HK-2 (cell line): Measurements from ENCODE around the gene DLGAP3.
"Not testable (repeated sequence)": the region's sequence is repeated elsewhere in the genome, so short reads cannot be mapped to it uniquely, and the experiment has no call there.

Source experiments
- DNase-seq: peaks from one replicate; pipeline ENCODE4 v3.0.0-alpha.2; 2018; ENCODE audit not compliant: unreplicated experiment

The DLGAP3 gene

GRCh38 chr1:34831721-34832246, 97.7 kb downstream of the DLGAP3 start:
- DNase-seq: no peak

DNA sequence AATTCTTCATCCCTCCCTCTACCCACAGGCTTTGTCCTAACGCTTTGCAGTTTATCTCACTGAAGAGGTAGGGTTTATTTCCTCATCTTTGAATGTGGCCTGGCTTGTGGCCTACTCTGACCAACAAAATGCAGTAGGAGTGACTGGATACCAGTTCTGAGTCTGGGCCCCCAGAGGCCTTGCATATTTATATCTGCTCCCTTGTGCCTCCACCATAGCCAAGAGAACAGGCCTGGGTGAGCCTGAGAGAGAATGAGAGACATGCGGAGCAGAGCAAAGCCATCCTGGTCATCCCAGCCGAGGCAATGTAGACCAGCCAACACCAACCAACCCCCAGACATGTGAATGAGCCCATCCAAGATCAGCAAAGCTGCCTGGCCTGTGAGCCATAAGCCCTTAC, 100.2 kb downstream of the DLGAP3 start:
- no peak for DNase-seq

- DNase-seq: no peak
Observed at GRCh38 chr1:34828611-34829010, 100.8 kb downstream of the DLGAP3 start.

DNA sequence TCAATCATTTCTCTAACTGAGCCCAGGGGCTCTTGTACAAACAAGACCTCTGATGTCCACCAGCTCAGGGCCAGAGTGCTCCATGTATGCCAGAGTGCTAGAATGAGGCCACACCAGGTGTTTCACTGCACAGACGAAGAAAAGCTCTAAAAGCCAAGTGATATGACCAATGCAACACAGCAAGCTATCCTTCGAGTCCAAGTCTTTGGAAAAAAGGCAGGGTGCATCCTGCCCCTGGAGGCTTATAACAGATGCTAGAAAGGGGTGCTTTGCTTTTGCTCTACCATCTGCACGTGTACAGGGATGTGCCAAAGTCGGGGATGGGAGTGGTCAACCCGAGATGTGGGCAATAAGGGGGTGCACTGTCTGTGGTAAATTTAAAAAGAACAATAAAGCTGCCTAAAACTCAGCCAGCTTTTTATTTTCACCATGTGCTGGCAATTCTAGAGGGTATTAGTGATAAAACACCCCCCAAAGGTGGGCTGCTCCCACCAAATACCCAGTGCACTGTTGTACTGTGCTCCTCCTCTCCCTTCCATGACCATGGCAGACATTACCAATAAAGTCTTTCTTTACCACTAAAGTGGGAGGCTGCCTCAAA, 102.0 kb downstream of the DLGAP3 start:
- DNase-seq: no peak

DNA sequence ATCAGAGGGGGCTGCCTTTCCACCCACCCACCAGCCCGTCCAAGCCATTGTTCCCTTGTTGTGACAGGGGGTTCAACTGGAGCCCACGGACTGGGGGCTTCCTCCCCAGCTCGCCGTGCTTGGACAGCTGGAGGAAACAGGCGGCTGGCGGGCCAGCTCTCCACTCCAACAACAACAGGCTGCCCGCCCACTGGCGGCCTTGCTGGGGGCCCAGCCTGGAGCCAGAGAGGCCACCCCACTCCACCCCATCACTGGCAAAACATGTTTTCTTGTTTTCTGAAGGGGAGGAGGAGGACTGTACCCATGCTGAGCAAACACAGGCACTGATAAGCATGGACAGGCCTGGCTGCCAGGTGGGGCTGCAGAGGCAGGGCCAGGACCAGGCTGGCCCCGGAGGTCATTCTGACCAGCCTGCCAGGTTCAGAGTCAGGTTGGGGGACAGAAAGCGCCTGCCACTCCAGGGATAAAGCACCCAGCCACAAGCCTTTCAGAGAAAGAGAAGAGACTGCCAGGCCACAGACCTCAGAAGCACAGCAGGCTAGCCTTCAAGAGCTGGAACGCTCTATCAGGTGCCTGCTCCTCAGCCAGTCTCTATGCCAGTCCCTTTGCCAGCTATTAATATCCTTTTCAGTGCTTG, 103.9 kb downstream of the DLGAP3 start:
- DNase-seq: no peak

- no peak for DNase-seq
Observed at GRCh38 chr1:34824817-34825454, 104.5 kb downstream of the DLGAP3 start.

DNA sequence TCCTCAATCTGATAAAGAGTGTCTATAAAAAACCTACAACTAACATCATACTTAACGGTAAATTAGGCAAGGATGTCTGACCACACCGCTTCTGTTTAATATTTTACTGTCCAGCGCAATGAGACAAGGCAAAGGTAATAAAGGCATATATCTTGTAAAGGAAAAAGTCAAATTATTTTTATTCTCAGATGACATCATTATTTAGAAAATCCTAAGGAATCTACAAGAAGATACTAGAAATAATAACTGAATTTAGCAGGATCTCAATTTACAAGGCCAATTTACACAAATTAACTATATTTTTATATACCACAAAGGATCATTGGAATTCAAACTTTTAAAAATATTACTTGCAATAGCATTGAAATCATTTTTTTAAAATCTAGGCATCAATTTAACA, 107.2 kb downstream of the DLGAP3 start:
- no peak for DNase-seq

DNA sequence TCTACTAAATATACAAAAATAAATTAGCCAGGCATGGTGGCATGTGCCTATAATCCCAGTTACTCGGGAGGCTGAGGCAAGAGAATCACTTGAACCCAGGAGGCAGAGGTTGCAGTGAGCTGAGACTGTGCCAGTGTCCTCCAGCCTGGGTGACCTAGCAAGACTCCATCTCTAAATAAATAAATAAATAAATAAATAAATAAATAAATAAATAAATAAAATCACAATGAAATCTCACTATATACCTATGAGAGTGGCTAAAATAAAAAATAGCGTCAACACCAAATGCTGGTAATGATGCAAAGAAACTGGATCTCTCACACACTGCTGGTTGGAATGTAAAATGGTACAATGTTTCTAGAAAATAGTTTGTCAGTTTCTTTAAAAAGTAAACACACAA, 110.6 kb downstream of the DLGAP3 start:
- DNase-seq: not testable (repeated sequence)

- no peak for DNase-seq
Observed at GRCh38 chr1:34816778-34817177, 112.7 kb downstream of the DLGAP3 start.

- DNase-seq: no peak
Observed at GRCh38 chr1:34816332-34816731, 113.1 kb downstream of the DLGAP3 start.
